Naive thymus-derived CD4-positive, alpha-beta T cell (primary cell): Measurements from ENCODE around the gene CXCL10. TPM values are rescaled to one million over a fixed set of nuclear protein-coding genes. Genes with fewer than 3 reads are reported as not detected.

Experiments
- ATAC-seq: fragments of 150-1000 bp; cut with Tn5 transposase; 2 replicates; pipeline ENCODE4 v1.10.0; 2021; ENCODE audit warnings: mild to moderate bottlenecking, moderate library complexity
- CTCF ChIA-PET: fragments of 350-600 bp; sonication (Branson Sonifier 250); formaldehyde crosslinking; loops from one replicate; lab custom pipeline; 2021; ENCODE audit warnings: antibody characterized with exemption; lab: Charles Lee
- POLR2A ChIA-PET: fragments of 350-600 bp; sonication (Branson Sonifier 250); formaldehyde crosslinking; loops from one replicate; lab custom pipeline; 2021; ENCODE audit warnings: antibody characterized with exemption, inconsistent platforms; lab: Charles Lee
- DNase-seq, 9 donors: peaks; one replicate each; pipeline versions ENCODE4 v3.0.0 to v3.0.0-alpha.2; 2020 to 2022; ENCODE audit warnings: mixed read lengths in 1 of 9
- H3K27ac ChIP-seq: one replicate; pipeline ENCODE4 v1.7.0; 2013; ENCODE audit warnings: mild to moderate bottlenecking, low read depth, low read length, moderate library complexity
- H3K27me3 ChIP-seq, 2 donors: one replicate each; pipeline ENCODE4 v1.7.0; 2013; ENCODE audit warnings: low read length in 2 of 2, mild to moderate bottlenecking in 2 of 2, moderate library complexity in 2 of 2; ENCODE audit not compliant: control insufficient read depth in 2 of 2, insufficient read depth in 2 of 2
- H3K36me3 ChIP-seq, 3 experiments: 1 replicate in 2 of 3; 2 replicates in 1 of 3; pipeline ENCODE4 v1.7.0; 2013; ENCODE audit warnings: low read length in 3 of 3, mild to moderate bottlenecking in 3 of 3, moderate library complexity in 1 of 3; ENCODE audit not compliant: insufficient read depth in 3 of 3, control insufficient read depth in 2 of 3
- H3K4me1 ChIP-seq, 2 donors: one replicate each; pipeline ENCODE4 v1.7.0; 2013; ENCODE audit warnings: low read length in 2 of 2, mild to moderate bottlenecking in 2 of 2, moderate library complexity in 1 of 2; ENCODE audit not compliant: control insufficient read depth in 2 of 2, insufficient read depth in 2 of 2
- H3K4me3 ChIP-seq: 2 replicates; pipeline ENCODE4 v1.7.0; 2013; ENCODE audit warnings: mild to moderate bottlenecking, low read length
- H3K9me3 ChIP-seq, 3 experiments: 1 replicate in 2 of 3; 2 replicates in 1 of 3; pipeline ENCODE4 v1.7.0; 2013; ENCODE audit warnings: low read length in 3 of 3; ENCODE audit not compliant: control insufficient read depth in 2 of 3
- H3K27ac Mint-ChIP-seq, 9 donors: one replicate each; pipeline ENCODE4 v1.8.0; 2020 to 2022; ENCODE audit warnings: mixed read lengths in 9 of 9, mild to moderate bottlenecking in 8 of 9, moderate library complexity in 5 of 9, inconsistent platforms in 2 of 9
- H3K27me3 Mint-ChIP-seq, 5 donors: one replicate each; pipeline ENCODE4 v1.8.0; 2021 to 2022; ENCODE audit warnings: mixed read lengths in 5 of 5, mild to moderate bottlenecking in 1 of 5
- H3K36me3 Mint-ChIP-seq, 5 donors: one replicate each; pipeline ENCODE4 v1.8.0; 2020 to 2022; ENCODE audit warnings: mixed read lengths in 5 of 5, mild to moderate bottlenecking in 3 of 5, inconsistent platforms in 1 of 5
- H3K4me1 Mint-ChIP-seq, 7 donors: one replicate each; pipeline ENCODE4 v1.8.0; 2020 to 2022; ENCODE audit warnings: mixed read lengths in 7 of 7, mild to moderate bottlenecking in 3 of 7, inconsistent platforms in 1 of 7
- H3K4me3 Mint-ChIP-seq, 10 donors: one replicate each; pipeline ENCODE4 v1.8.0; 2020 to 2022; ENCODE audit warnings: mild to moderate bottlenecking in 10 of 10, mixed read lengths in 10 of 10, moderate library complexity in 6 of 10, inconsistent platforms in 2 of 10
- H3K9me3 Mint-ChIP-seq, 11 donors: one replicate each; pipeline ENCODE4 v1.8.0; 2020 to 2022; ENCODE audit warnings: mixed read lengths in 11 of 11, mild to moderate bottlenecking in 4 of 11, inconsistent platforms in 1 of 11, moderate library complexity in 1 of 11
- intact Hi-C, 2 donors: fragments of 100-400 bp; cut with micrococcal nuclease; formaldehyde crosslinking; loops; one replicate each; pipeline ENCODE4 v1.15.1; 2023
- polyA plus RNA-seq, 2 donors: library from polyadenylated mRNA; unstranded; fragments of 300-500 nt; fragmentation: Illumina TruSeq; gene quantifications; one replicate each; pipeline ENCODE4 v1.2.3, GENCODE V29; 2021
- total RNA-seq, 6 experiments: library from RNA in 5 of 6; stranded (reverse) in 5 of 6; gene quantifications; 1 replicate in 5 of 6; 2 replicates in 1 of 6; pipeline ENCODE4 v1.2.3 and lab custom pipeline; 2021 to 2026

Gene CXCL10
- total and polyA plus RNA-seq, 7 experiments from 2014 or later, result 0.32 to 2.3 TPM; not detected in 5

DNA sequence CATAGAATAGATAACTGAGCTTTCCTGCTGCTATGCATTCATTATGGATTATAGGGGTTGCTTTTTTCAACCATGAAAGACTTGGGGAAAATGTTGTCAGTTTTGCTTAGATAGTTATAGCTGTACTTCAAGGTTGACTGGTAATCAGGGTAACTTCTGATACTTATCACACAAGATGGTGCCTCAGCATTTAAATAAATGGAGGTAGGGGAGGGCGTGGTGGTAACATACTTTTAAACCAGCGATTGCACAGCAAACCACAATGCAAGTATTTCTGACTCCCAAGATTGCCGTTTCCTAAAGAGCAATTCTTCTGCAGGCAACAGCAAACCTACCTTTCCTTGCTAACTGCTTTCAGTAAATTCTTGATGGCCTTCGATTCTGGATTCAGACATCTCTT, 1.3 kb downstream of the CXCL10 start:
- Histone ChIP-seq H3K4me1 (no peaks in the 10 kb centered on the region), H3K36me3 (no peaks in the 10 kb centered on the region), H3K9me3 (no peaks in the 10 kb centered on the region), H3K27ac (no peak overlapping the region), H3K4me3 (no peak overlapping the region), H3K27me3 (no peaks in the 10 kb centered on the region)
- ChIA-PET CTCF (interaction anchor here (0.6 kb wide), 1 partner anchor 10 kb away, joined by 3 read pairs; no protein-coding TSS in a partner anchor), POLR2A (no interaction called here)
- no peak overlapping the region for H3K27ac Mint-ChIP-seq
- H3K27me3 Mint-ChIP-seq, result no peaks in the 10 kb centered on the region
- peaks cover 0 to 9% (median 0%) of the 10 kb centered on the region in 5 donors for H3K36me3 Mint-ChIP-seq
- H3K4me3 Mint-ChIP-seq, result no peak overlapping the region
- DNase-seq, result no peak
- H3K4me1 Mint-ChIP-seq, result peaks cover 3 to 21% (median 9%) of the 10 kb centered on the region in 7 donors
- ATAC-seq, result no peak
- intact Hi-C loops, result loop anchor here in 1 of 2 donors (2.0 kb wide), 1 partner anchor 15 kb away; the partner anchor contains the start of gene CXCL11
- no peaks in the 10 kb centered on the region for H3K9me3 Mint-ChIP-seq

DNA sequence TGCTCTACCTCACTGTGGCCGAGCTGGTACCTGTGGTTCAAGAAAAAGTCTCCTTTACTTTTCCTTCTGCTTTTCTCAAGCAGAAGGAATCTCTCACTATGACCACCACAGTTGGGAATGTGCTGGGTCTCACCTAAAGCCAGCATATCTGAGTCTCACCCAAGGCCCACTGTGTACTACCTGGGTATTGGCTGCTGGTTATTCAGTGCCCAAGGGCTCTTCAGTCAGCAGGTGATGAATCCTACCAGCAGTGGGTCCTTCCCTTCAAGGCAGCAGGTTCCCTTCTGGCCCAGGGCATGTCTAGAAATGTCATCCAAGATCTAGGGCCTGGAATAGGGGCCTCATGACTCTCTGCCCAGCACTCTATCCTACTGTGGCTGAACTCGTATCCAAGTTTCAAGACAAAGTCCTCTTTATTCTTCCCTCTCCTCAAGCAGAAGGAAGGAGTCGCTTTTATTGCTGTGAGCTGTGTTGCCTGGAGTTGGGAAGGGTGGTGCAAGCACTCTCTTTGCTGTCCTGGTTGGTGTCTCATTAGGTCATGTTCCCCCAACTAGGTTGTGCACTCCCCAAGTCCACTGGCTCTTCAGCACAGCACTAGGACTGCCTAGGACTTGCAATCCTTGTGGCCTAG, 6.1 kb downstream of the CXCL10 start:
- Histone ChIP-seq H3K36me3 (no peaks in the 10 kb centered on the region), H3K4me1 (no peaks in the 10 kb centered on the region), H3K27ac (no peak overlapping the region), H3K4me3 (no peak overlapping the region), H3K27me3 (no peaks in the 10 kb centered on the region), H3K9me3 (no peaks in the 10 kb centered on the region)
- Mint-ChIP-seq H3K27ac (no peak overlapping the region), H3K27me3 (peaks cover 0 to 3% (median 0%) of the 10 kb centered on the region in 5 donors), H3K4me1 (peaks cover 0 to 10% (median 0%) of the 10 kb centered on the region in 7 donors), H3K4me3 (no peak overlapping the region), H3K36me3 (peaks cover 0 to 8% (median 0%) of the 10 kb centered on the region in 5 donors), H3K9me3 (no peaks in the 10 kb centered on the region)
- ChIA-PET CTCF (no interaction called here), POLR2A (no interaction called here)
- intact Hi-C loops, result no loop called here
- no peak for ATAC-seq
- DNase-seq, result no peak

DNA sequence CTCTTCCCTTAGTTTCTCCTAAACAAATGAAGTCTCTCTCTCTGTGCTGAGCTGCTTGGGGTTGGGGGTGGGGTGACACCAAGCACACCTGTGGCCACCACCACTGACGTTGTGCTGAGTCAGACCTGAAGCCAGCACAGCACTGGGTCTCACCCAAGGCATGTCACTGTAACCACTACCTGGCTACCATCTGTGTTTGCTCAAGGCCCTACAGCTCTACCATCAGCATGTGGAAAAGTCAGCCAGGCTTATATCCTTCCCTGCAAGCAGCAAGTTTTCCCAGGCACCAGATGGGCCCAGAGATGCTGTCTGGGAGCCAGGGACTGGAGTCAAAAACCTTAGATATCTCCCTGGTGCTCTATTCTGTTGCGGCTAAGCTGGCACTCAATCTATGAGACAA, 6.9 kb downstream of the CXCL10 start:
- CTCF ChIA-PET, result no interaction called here
- intact Hi-C loops, result no loop called here
- Mint-ChIP-seq H3K4me3 (no peak overlapping the region), H3K4me1 (peaks cover 0 to 12% (median 0%) of the 10 kb centered on the region in 7 donors), H3K36me3 (peaks cover 0 to 4% (median 0%) of the 10 kb centered on the region in 5 donors), H3K9me3 (no peaks in the 10 kb centered on the region), H3K27me3 (peaks cover 0 to 3% (median 0%) of the 10 kb centered on the region in 5 donors), H3K27ac (no peak overlapping the region)
- no peak overlapping the region for H3K4me3 ChIP-seq
- no peaks in the 10 kb centered on the region for H3K9me3 ChIP-seq
- H3K27ac ChIP-seq, result no peak overlapping the region
- H3K4me1 ChIP-seq, result no peaks in the 10 kb centered on the region
- ATAC-seq (no peak), DNase-seq (no peak)
- no peaks in the 10 kb centered on the region for H3K27me3 ChIP-seq
- POLR2A ChIA-PET, result no interaction called here
- H3K36me3 ChIP-seq, result no peaks in the 10 kb centered on the region

DNA sequence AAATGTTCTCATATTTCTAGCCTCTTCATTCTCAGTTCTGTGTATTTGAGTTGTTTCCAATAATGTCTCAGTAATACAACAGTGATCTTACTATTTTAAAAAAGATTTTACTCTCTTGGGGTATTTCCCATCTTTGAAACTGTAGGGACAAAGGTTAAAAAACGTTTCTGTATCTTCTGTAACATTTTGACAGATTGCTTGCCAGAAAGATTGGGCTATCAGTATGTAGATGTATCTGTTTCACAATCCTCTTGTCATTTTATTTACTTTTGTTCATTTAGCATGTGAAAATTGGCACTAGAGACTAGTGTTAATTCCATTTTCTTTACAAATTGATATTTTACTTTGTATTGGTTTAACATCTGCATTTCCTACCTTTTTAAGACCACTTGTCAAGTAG, 9.8 kb downstream of the CXCL10 start:
- H3K27ac Mint-ChIP-seq, result no peak overlapping the region
- H3K9me3 Mint-ChIP-seq, result no peaks in the 10 kb centered on the region
- peaks cover 0 to 12% (median 0%) of the 10 kb centered on the region in 7 donors for H3K4me1 Mint-ChIP-seq
- H3K27me3 Mint-ChIP-seq, result peaks cover 0 to 6% (median 0%) of the 10 kb centered on the region in 5 donors
- ChIA-PET CTCF (no interaction called here), POLR2A (no interaction called here)
- peaks cover 0 to 3% (median 0%) of the 10 kb centered on the region in 5 donors for H3K36me3 Mint-ChIP-seq
- ATAC-seq, result no peak
- intact Hi-C loops, result no loop called here
- no peak for DNase-seq
- Histone ChIP-seq H3K36me3 (no peaks in the 10 kb centered on the region), H3K9me3 (no peaks in the 10 kb centered on the region), H3K4me1 (no peaks in the 10 kb centered on the region), H3K27ac (no peak overlapping the region), H3K4me3 (no peak overlapping the region), H3K27me3 (no peaks in the 10 kb centered on the region)
- H3K4me3 Mint-ChIP-seq, result no peak overlapping the region

DNA sequence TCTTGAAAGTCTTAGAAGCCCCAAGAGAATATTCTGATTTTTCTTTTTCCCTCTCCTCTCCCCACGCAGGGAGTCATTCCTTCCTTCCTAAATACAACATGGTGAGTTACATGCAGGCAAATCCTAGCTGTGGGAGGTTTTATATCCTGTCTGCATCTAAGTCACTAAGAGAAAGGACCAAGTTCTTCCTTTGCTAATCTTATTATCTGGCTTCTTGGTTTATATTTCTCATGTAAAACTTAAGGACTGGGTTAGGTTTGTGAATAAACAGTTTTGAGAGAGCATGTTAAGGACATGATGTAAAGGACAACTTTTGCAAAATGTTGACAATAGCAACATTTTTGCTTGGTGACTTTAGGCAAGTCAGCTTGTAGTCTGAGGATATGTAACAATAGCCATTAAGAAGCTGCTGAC, 10.9 kb downstream of the CXCL10 start:
- Histone ChIP-seq H3K4me1 (no peaks in the 10 kb centered on the region), H3K36me3 (no peaks in the 10 kb centered on the region), H3K27ac (no peak overlapping the region), H3K27me3 (no peaks in the 10 kb centered on the region), H3K4me3 (no peak overlapping the region), H3K9me3 (no peaks in the 10 kb centered on the region)
- DNase-seq, result no peak
- Mint-ChIP-seq H3K4me1 (peaks cover 0 to 12% (median 0%) of the 10 kb centered on the region in 7 donors), H3K9me3 (no peaks in the 10 kb centered on the region), H3K36me3 (no peaks in the 10 kb centered on the region), H3K27ac (no peak overlapping the region), H3K4me3 (no peak overlapping the region), H3K27me3 (peaks cover 0 to 6% (median 0%) of the 10 kb centered on the region in 5 donors)
- ChIA-PET POLR2A (no interaction called here), CTCF (no interaction called here)
- ATAC-seq, result no peak
- intact Hi-C loops, result no loop called here

DNA sequence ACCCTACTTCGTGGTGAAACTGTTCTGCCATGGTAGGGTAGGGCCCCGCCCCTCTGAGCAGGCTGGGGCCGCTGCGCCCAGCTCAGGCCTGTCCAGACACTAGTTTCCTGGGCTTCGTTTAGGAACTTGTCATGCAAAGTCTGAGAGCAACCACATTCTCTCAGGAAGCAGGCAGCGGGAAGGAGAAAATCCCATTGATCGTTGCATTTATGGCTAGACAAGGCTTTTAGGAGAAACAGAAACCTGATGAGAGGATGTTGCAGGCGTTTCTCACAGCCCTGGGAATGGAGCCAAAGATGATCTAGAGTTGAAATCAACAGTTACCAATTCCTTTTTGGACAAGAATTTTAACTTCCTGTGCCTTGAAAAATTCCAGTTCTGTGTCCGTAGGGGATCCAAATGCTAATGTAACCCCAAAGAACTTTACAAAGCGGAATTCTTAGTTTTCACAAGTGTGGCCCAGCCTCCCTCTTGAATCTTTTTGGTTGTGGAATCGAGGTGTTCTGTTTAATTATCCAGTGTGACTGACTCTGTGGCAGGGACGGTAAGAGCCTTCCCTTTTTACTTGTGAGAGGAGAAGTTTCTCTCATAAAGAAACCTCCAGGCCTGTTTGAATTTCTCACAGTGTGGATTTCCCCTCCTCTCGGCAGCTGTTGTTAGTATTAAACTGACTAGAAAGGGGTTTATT, 11.5 kb downstream of the CXCL10 start:
- H3K36me3 Mint-ChIP-seq, result no peaks in the 10 kb centered on the region
- no peak overlapping the region for H3K4me3 Mint-ChIP-seq
- Histone ChIP-seq H3K4me1 (no peaks in the 10 kb centered on the region), H3K27ac (no peak overlapping the region), H3K36me3 (no peaks in the 10 kb centered on the region), H3K4me3 (no peak overlapping the region), H3K9me3 (no peaks in the 10 kb centered on the region), H3K27me3 (no peaks in the 10 kb centered on the region)
- H3K9me3 Mint-ChIP-seq, result no peaks in the 10 kb centered on the region
- intact Hi-C loops, result no loop called here
- DNase-seq, result no peak
- peak; percentile 40 for ATAC-seq
- peaks cover 0 to 12% (median 0%) of the 10 kb centered on the region in 7 donors for H3K4me1 Mint-ChIP-seq
- CTCF ChIA-PET, result no interaction called here
- H3K27ac Mint-ChIP-seq, result no peak overlapping the region
- POLR2A ChIA-PET, result no interaction called here
- H3K27me3 Mint-ChIP-seq, result peaks cover 0 to 8% (median 0%) of the 10 kb centered on the region in 5 donors
